K562 (cell line): ENCODE measurements around the gene HLCS. TPM values are rescaled to one million over a fixed set of nuclear protein-coding genes. Genes with fewer than 3 reads are reported as not detected.

Experiments
- ATAC-seq: fragments of 200-7000 bp; cut with Tn5 transposase; 3 replicates; pipeline ENCODE4 v1.9.1; 2020; ENCODE audit warnings: moderate library complexity
- BruUV-seq: library from RNA; stranded (reverse); fragments of 400-500 nt; replicated peaks from 2 replicates; lab custom pipeline; 2021; lab: Mats Ljungman, UMichigan
- CTCF ChIA-PET: fragments of 300-600 bp; formaldehyde crosslinking; extraction: SDS; loops from one replicate; lab custom pipeline; 2021; ENCODE audit warnings: low intra/inter-chr PET ratio; lab: Yijun Ruan, JAX
- POLR2A ChIA-PET: fragments of 300-600, 350-650 bp; sonication (Branson Sonifier 250); formaldehyde crosslinking; extraction: SDS; loops from one replicate; lab custom pipeline; 2021; ENCODE audit warnings: antibody characterized with exemption, inconsistent platforms; lab: Yijun Ruan, JAX
- DNase-seq, 4 experiments: peaks; one replicate each; pipeline versions ENCODE4 v3.0.0 to v3.0.0-alpha.2; 2011 to 2018; ENCODE audit warnings: low spot score in 3 of 4, mixed read lengths in 3 of 4; ENCODE audit errors: extremely low read depth in 1 of 4
- FAIRE-seq: peaks from 2 replicates; lab custom pipeline; 2011; peaks lifted over from hg19 to GRCh38; lab: Jason Lieb, UNC
- H2AFZ ChIP-seq: 2 replicates; pipeline ENCODE4 v1.6.0; 2011; ENCODE audit warnings: low read depth, low read length, control low read depth, inconsistent platforms
- H3K27ac ChIP-seq: fragments of 200-600 bp; 3 replicates; pipeline ENCODE4 v1.8.0; 2011; ENCODE audit warnings: low read depth, mild to moderate bottlenecking, control low read depth, inconsistent platforms, low read length, moderate library complexity, mixed read lengths; ENCODE audit errors: extremely low read depth
- H3K27me3 ChIP-seq, 2 experiments: fragments of 300-600 bp in 1 of 2; 2 replicates in 1 of 2; 3 replicates in 1 of 2; pipeline versions ENCODE4 v1.6.0 to v1.8.0; 2011; ENCODE audit warnings: inconsistent platforms in 2 of 2, low read length in 2 of 2, mild to moderate bottlenecking in 1 of 2, mixed read lengths in 1 of 2, moderate library complexity in 1 of 2; ENCODE audit not compliant: control insufficient read depth in 2 of 2, insufficient read depth in 2 of 2
- H3K36me3 ChIP-seq: fragments of 300-600 bp; 3 replicates; pipeline ENCODE4 v1.8.0; 2011; ENCODE audit warnings: mild to moderate bottlenecking, low read length, inconsistent platforms; ENCODE audit not compliant: control insufficient read depth, insufficient read depth
- H3K4me1 ChIP-seq, 2 experiments: fragments of 200-600 bp in 1 of 2; replicated peaks in 1 of 2; 2 replicates in 1 of 2; 3 replicates in 1 of 2; pipeline versions ENCODE4 v1.5.1 to v1.8.0; 2011; ENCODE audit warnings: inconsistent platforms in 2 of 2, low read length in 2 of 2, mild to moderate bottlenecking in 1 of 2, mixed read lengths in 1 of 2, moderate library complexity in 1 of 2; ENCODE audit not compliant: control insufficient read depth in 2 of 2, insufficient read depth in 2 of 2
- H3K4me2 ChIP-seq: 2 replicates; pipeline ENCODE4 v1.6.1; 2011; ENCODE audit warnings: low read length, control low read depth, inconsistent platforms, mixed read lengths; ENCODE audit not compliant: insufficient read depth
- H3K4me3 ChIP-seq: fragments of 200-600 bp; sonication (generic), shearing (Covaris generic); 2 replicates; pipeline ENCODE4 v1.5.1; 2016; ENCODE audit warnings: control low read depth, inconsistent platforms
- H3K79me2 ChIP-seq: fragments of 200-600 bp; 3 replicates; pipeline ENCODE4 v1.8.0; 2011; ENCODE audit warnings: low read length, inconsistent platforms; ENCODE audit not compliant: control insufficient read depth, insufficient read depth
- H3K9ac ChIP-seq, 2 experiments: 2 replicates each; pipeline versions ENCODE4 v1.6.0 to v1.6.1; 2011; ENCODE audit warnings: low read depth in 2 of 2, low read length in 2 of 2, control low read depth in 1 of 2, inconsistent platforms in 1 of 2, mild to moderate bottlenecking in 1 of 2, mixed read lengths in 1 of 2; ENCODE audit not compliant: insufficient read depth in 1 of 2
- H3K9me1 ChIP-seq: one replicate; pipeline ENCODE4 v1.6.0; 2011; ENCODE audit warnings: inconsistent platforms, mild to moderate bottlenecking, low read length, moderate library complexity; ENCODE audit not compliant: control insufficient read depth, insufficient read depth
- H3K9me3 ChIP-seq: replicated peaks from 2 replicates; pipeline ENCODE4 v1.5.1; 2011; ENCODE audit warnings: low read depth, low read length, inconsistent platforms; ENCODE audit not compliant: control insufficient read depth, insufficient read depth
- H4K20me1 ChIP-seq: replicated peaks from 2 replicates; pipeline ENCODE4 v1.6.1; 2011; ENCODE audit warnings: low read length, inconsistent platforms, mixed read lengths; ENCODE audit not compliant: control insufficient read depth, insufficient read depth
- ARID3B ChIP-seq: fragments of 250-450 bp; sonication (Bioruptor Pico); IDR thresholded peaks from 2 replicates; pipeline ENCODE4 v1.4.0; 2020; ENCODE audit warnings: borderline replicate concordance
- ASH1L ChIP-seq: fragments of 450-650 bp; IDR thresholded peaks from 2 replicates; pipeline ENCODE4 v1.6.1; 2018; ENCODE audit warnings: borderline replicate concordance, mild to moderate bottlenecking, low read depth; ENCODE audit not compliant: partially characterized antibody
- CAMTA2 ChIP-seq: fragments of 250-450 bp; sonication (Bioruptor Pico); conservative IDR thresholded peaks from 2 replicates; pipeline ENCODE4 v1.5.1; 2022
- CBFA2T2 ChIP-seq: fragments of 450-650 bp; conservative IDR thresholded peaks from 2 replicates; pipeline ENCODE4 v1.6.1; 2017; ENCODE audit warnings: mild to moderate bottlenecking
- CCAR2 ChIP-seq: fragments of 200-400 bp; formaldehyde crosslinking; IDR thresholded peaks from 2 replicates; pipeline ENCODE4 v1.6.1; 2017; ENCODE audit warnings: mild to moderate bottlenecking, low read depth, low read length
- CHCHD3 ChIP-seq: fragments of 250-450 bp; sonication (Bioruptor Pico); IDR thresholded peaks from 2 replicates; pipeline ENCODE4 v2.1.2; 2022; ENCODE audit warnings: mild to moderate bottlenecking
- ESRRA ChIP-seq: fragments of 450-650 bp; IDR thresholded peaks from 2 replicates; pipeline ENCODE4 v1.6.1; 2014; ENCODE audit warnings: low read depth, mild to moderate bottlenecking, moderate library complexity, borderline replicate concordance
- HNRNPLL ChIP-seq: fragments of 200-400 bp; formaldehyde crosslinking; IDR thresholded peaks from 2 replicates; pipeline ENCODE4 v1.6.1; 2017; ENCODE audit warnings: low read length, low read depth, mild to moderate bottlenecking; ENCODE audit not compliant: poor library complexity, severe bottlenecking
- MBD2 ChIP-seq: sonication (generic); IDR thresholded peaks from 2 replicates; pipeline ENCODE4 v1.6.1; 2016; ENCODE audit warnings: low read depth, borderline replicate concordance
- RAD21 ChIP-seq, 2 experiments: fragments of 250-450 bp in 1 of 2; fragments of 450-650 bp in 1 of 2; sonication (Bioruptor Pico) in 1 of 2; formaldehyde crosslinking in 1 of 2; IDR thresholded peaks in 1 of 2; conservative IDR thresholded peaks in 1 of 2; 2 replicates each; pipeline versions ENCODE4 v1.4.0 to v1.8.0; 2020 to 2022; ENCODE audit warnings: mild to moderate bottlenecking in 2 of 2, moderate library complexity in 1 of 2
- ZBTB11 ChIP-seq, 3 experiments: fragments of 200-800 bp in 1 of 3; fragments of 250-450 bp in 1 of 3; fragments of 450-650 bp in 1 of 3; sonication (Bioruptor Pico) in 1 of 3; sonication (Bioruptor generic) in 1 of 3; formaldehyde crosslinking in 1 of 3; IDR thresholded peaks; 2 replicates each; pipeline versions ENCODE4 v1.6.1 to v1.8.0; 2016 to 2022; ENCODE audit warnings: mild to moderate bottlenecking in 2 of 3, missing genetic modification characterization in 2 of 3, missing compliant biosample characterization in 1 of 3, moderate library complexity in 1 of 3
- ZBTB8A ChIP-seq: fragments of 450-650 bp; IDR thresholded peaks from 2 replicates; pipeline ENCODE4 v1.6.1; 2018; ENCODE audit warnings: mild to moderate bottlenecking, moderate library complexity; ENCODE audit not compliant: partially characterized antibody
- ZNF184 ChIP-seq: sonication (generic); formaldehyde crosslinking; IDR thresholded peaks from 2 replicates; pipeline ENCODE4 v1.5.0; 2020; ENCODE audit warnings: missing genetic modification reagents
- ZNF24 ChIP-seq: fragments of 450-650 bp; IDR thresholded peaks from 2 replicates; pipeline ENCODE4 v1.6.1; 2016
- ZNF316 ChIP-seq: fragments of 450-650 bp; IDR thresholded peaks from 2 replicates; pipeline ENCODE4 v1.6.1; 2016
- WGBS: fragments of 100-300 bp; shearing (Covaris generic); methylation state at CpG from one replicate; pipeline ENCODE4 v1.1.6; 2016; ENCODE audit warnings: low coverage, mixed read lengths; ENCODE audit not compliant: insufficient coverage; ENCODE audit errors: missing lambda C conversion rate; 5-methylcytosine and 5-hydroxymethylcytosine counted together
- in situ Hi-C: fragments of 300-500 bp; cut with MboI; formaldehyde crosslinking; loops from 4 replicates; pipeline ENCODE4 v1.15.0; 2018; ENCODE audit warnings: inconsistent platforms, mixed read lengths
- intact Hi-C: fragments of 100-400 bp; cut with micrococcal nuclease; formaldehyde crosslinking; loops from 2 replicates; pipeline ENCODE4 v1.14.2; 2022
- polyA plus RNA-seq, 8 experiments: library from polyadenylated mRNA; depleted of rRNA in 4 of 8; stranded (reverse) in 5 of 8; unstranded in 3 of 8; fragments of >200 nt; fragmentation: Nextera tagmentation in 2 of 8; fragmentation: Illumina TruSeq in 1 of 8; extraction: Ambion mirVana in 2 of 8; extraction: Trizol in 1 of 8; gene quantifications; 2 replicates each; pipeline versions ENCODE4 v1.2.1 to v1.2.3, GENCODE V29; 2011 to 2014; ENCODE audit warnings: inconsistent platforms in 1 of 8, missing spikeins in 1 of 8
- total RNA-seq, 7 experiments: library from RNA; depleted of rRNA in 6 of 7; stranded (reverse); fragments of >200 nt in 6 of 7; fragmentation: Illumina TruSeq in 2 of 7; extraction: Trizol in 2 of 7; gene quantifications; 2 replicates each; pipeline versions ENCODE4 v1.2.1 to v1.2.3, GENCODE V29; 2011 to 2021; ENCODE audit warnings: low replicate concordance in 1 of 7
- TF ChIP-seq, protein P1 (sequence below), 2 experiments: fragments of 200-800 bp in 1 of 2; sonication (Bioruptor generic) in 1 of 2; sonication (generic) in 1 of 2; formaldehyde crosslinking in 1 of 2; IDR thresholded peaks in 1 of 2; conservative IDR thresholded peaks in 1 of 2; 2 replicates each; pipeline versions ENCODE4 v1.5.0 to v1.6.1; 2016 to 2020; ENCODE audit warnings: missing compliant biosample characterization in 1 of 2, missing genetic modification characterization in 1 of 2, missing genetic modification reagents in 1 of 2

The HLCS gene
- total and polyA plus RNA-seq, 9 of the 15 experiments (the other 6 are each of a cell fraction or from before 2014, with no cell fraction given) = 3.0 to 21.5 (median 17.1) TPM

- ChIA-PET POLR2A (interaction anchor here (0.6 to 1.6 kb wide), 4 partner anchors 10 to 353 kb away, joined by 3 to 4 read pairs (median 4); no protein-coding TSS in a partner anchor), CTCF (no interaction called here)
- no peak overlapping the region for H2AFZ ChIP-seq
- peaks cover 0 to 4% of the 10 kb centered on the region in 2 experiments; a peak in 1 of 5 replicates for H3K4me1 ChIP-seq
- no TSS peak for BruUV-seq
- no peak overlapping the region for H3K27ac ChIP-seq
- peaks cover 7% of the 10 kb centered on the region; the same call in 2 of the 3 replicates for H3K36me3 ChIP-seq
- H3K4me3 ChIP-seq = no peak overlapping the region
- DNase-seq (no peak), ATAC-seq (no peak), FAIRE-seq (no peak)
- no peaks in the 10 kb centered on the region for H3K79me2 ChIP-seq
- no peaks in the 10 kb centered on the region for H3K9me1 ChIP-seq
- WGBS = 45% methylated on average over 14 of the region's 14 CpGs
- in situ Hi-C loops (loop anchor here (10.0 kb wide), 2 partner anchors 178 to 778 kb away; no protein-coding TSS in a partner anchor), intact Hi-C loops (no loop called here)
- H3K9ac ChIP-seq = no peak overlapping the region
- no peak overlapping the region for H3K4me2 ChIP-seq
- H3K27me3 ChIP-seq = no peaks in the 10 kb centered on the region
- peaks cover 6% of the 10 kb centered on the region; the same call in 1 of the 2 replicates for H4K20me1 ChIP-seq
- H3K9me3 ChIP-seq = no peaks in the 10 kb centered on the region
- TF ChIP-seq RAD21 (CRISPR knock-in tag; conservative IDR thresholded peaks at IDR 0.05 in 1 of 2, IDR thresholded peaks at IDR 0.05 in 1 of 2) = no peak
- no peak for TF ChIP-seq HNRNPLL
- TF ChIP-seq, protein P1, sequence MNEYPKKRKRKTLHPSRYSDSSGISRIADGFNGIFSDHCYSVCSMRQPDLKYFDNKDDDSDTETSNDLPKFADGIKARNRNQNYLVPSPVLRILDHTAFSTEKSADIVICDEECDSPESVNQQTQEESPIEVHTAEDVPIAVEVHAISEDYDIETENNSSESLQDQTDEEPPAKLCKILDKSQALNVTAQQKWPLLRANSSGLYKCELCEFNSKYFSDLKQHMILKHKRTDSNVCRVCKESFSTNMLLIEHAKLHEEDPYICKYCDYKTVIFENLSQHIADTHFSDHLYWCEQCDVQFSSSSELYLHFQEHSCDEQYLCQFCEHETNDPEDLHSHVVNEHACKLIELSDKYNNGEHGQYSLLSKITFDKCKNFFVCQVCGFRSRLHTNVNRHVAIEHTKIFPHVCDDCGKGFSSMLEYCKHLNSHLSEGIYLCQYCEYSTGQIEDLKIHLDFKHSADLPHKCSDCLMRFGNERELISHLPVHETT (CRISPR knock-in tag; conservative IDR thresholded peaks at IDR 0.05 in 1 of 2, IDR thresholded peaks at IDR 0.05 in 1 of 2) = no peak
- no peak for TF ChIP-seq CAMTA2 (CRISPR knock-in tag)
- no peak for TF ChIP-seq ARID3B (CRISPR knock-in tag)
- TF ChIP-seq CBFA2T2 = no peak
- TF ChIP-seq ASH1L = no peak
- no peak for TF ChIP-seq ZNF184 (CRISPR knock-in tag)
- TF ChIP-seq ZBTB11 (CRISPR knock-in tag; IDR thresholded peaks at IDR 0.05) = no peak
- TF ChIP-seq CCAR2 = no peak
- no peak for TF ChIP-seq ESRRA
- TF ChIP-seq ZNF316 = no peak
- TF ChIP-seq CHCHD3 (CRISPR knock-in tag) = no peak
- no peak for TF ChIP-seq ZBTB8A
- TF ChIP-seq MBD2 = no peak
- TF ChIP-seq ZNF24 = no peak
Observed at GRCh38 chr21:36923270-36923669, 43.2 kb downstream of the HLCS start.
